ENCODE results near the gene RITA1. TPM values are rescaled to one million over a fixed set of nuclear protein-coding genes. Genes with fewer than 3 reads are reported as not detected.

Gene RITA1
- total RNA-seq, 1 donor from 2014 or later = 26.6 TPM

DNA sequence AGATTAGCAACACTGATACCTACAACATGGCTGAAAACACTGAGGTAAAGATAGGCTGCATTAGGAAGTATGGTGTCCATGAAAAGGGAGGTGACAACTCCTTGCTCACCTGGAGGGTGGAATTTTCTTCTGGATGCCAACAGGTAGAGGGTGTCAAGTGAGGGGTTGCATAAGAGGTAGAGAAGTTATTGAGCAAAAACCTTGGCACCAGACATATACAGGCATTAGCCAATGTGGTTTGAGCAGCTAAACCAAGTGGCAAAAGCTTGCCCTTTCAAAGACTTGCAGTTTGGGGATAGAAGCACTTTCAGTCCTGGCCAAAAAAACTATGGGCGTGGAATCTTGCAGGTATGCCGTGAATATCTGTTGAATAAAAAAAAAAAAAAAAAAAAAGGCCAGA, 3.8 kb downstream of the RITA1 start:
- H3K4me3 ChIP-seq (ENCODE audit: low read depth, low read length) = no peak overlapping the region
- DNase-seq (ENCODE audit: low read depth) = no peak
- TF ChIP-seq, protein P1, sequence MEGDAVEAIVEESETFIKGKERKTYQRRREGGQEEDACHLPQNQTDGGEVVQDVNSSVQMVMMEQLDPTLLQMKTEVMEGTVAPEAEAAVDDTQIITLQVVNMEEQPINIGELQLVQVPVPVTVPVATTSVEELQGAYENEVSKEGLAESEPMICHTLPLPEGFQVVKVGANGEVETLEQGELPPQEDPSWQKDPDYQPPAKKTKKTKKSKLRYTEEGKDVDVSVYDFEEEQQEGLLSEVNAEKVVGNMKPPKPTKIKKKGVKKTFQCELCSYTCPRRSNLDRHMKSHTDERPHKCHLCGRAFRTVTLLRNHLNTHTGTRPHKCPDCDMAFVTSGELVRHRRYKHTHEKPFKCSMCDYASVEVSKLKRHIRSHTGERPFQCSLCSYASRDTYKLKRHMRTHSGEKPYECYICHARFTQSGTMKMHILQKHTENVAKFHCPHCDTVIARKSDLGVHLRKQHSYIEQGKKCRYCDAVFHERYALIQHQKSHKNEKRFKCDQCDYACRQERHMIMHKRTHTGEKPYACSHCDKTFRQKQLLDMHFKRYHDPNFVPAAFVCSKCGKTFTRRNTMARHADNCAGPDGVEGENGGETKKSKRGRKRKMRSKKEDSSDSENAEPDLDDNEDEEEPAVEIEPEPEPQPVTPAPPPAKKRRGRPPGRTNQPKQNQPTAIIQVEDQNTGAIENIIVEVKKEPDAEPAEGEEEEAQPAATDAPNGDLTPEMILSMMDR (conservative IDR thresholded peaks at IDR 0.05; ENCODE audit: low read depth, low read length) = no peak

GRCh38 chr12:113190761-113191160, 5.2 kb downstream of the RITA1 start:
- TF ChIP-seq, protein P1 (conservative IDR thresholded peaks at IDR 0.05; ENCODE audit: low read depth, low read length) = no peak
- DNase-seq (ENCODE audit: low read depth) = no peak
- no peak overlapping the region for H3K4me3 ChIP-seq (ENCODE audit: low read depth, low read length)

DNA sequence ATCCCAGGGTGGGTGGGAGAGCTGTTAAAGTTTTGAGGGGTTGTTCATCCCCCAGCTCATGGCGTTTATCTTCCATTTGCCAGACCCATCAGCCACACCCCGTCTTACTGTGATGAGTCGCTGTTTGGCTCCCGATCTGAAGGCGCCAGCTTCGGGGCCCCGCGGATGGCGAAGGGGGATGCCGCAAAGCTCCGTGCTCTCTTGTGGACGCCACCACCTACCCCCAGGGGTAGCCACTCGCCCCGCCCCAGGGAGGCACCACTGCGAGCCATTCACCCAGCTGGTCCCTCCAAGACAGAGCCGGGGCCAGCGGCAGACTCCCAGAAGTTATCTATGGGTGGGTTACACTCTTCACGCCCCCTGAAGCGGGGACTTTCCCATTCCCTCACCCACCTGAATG, 5.7 kb downstream of the RITA1 start:
- TF ChIP-seq, protein P1 (conservative IDR thresholded peaks at IDR 0.05; ENCODE audit: low read depth, low read length) = no peak
- no peak for DNase-seq (ENCODE audit: low read depth)
- H3K4me3 ChIP-seq (ENCODE audit: low read depth, low read length) = no peak overlapping the region

DNA sequence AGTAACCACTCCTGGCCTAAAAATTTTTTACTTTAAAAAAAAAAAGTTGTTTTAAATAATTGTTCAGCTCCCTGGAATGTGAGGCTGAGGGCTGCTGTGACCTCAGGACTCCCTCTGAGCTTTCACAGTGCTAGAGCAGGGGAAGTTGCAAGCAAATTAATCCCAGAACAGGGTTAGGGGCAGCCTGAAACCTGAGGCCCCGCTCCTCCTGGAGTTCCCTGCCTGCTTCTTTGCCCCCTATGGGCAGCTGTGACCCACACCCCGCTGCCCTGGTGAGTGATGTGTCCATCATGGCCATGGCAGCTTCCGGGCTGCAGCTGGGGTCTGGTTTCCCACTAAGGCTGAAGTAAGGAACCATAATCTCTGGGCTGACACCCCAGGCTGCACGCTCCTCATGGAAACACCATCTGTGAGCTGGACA, 9.5 kb downstream of the RITA1 start:
- TF ChIP-seq, protein P1 (conservative IDR thresholded peaks at IDR 0.05; ENCODE audit: low read depth, low read length) = no peak
- H3K4me3 ChIP-seq (ENCODE audit: low read depth, low read length) = no peak overlapping the region
- DNase-seq (ENCODE audit: low read depth) = no peak

GRCh38 chr12:113195598-113195997, 10.1 kb downstream of the RITA1 start:
- no peak overlapping the region for H3K4me3 ChIP-seq (ENCODE audit: low read depth, low read length)
- no peak for DNase-seq (ENCODE audit: low read depth)
- TF ChIP-seq, protein P1 (conservative IDR thresholded peaks at IDR 0.05; ENCODE audit: low read depth, low read length) = no peak

- H3K4me3 ChIP-seq (ENCODE audit: low read depth, low read length) = no peak overlapping the region
- DNase-seq (ENCODE audit: low read depth) = no peak
- TF ChIP-seq, protein P1 (conservative IDR thresholded peaks at IDR 0.05; ENCODE audit: low read depth, low read length) = no peak
Observed at GRCh38 chr12:113196582-113196981, 11.1 kb downstream of the RITA1 start.

DNA sequence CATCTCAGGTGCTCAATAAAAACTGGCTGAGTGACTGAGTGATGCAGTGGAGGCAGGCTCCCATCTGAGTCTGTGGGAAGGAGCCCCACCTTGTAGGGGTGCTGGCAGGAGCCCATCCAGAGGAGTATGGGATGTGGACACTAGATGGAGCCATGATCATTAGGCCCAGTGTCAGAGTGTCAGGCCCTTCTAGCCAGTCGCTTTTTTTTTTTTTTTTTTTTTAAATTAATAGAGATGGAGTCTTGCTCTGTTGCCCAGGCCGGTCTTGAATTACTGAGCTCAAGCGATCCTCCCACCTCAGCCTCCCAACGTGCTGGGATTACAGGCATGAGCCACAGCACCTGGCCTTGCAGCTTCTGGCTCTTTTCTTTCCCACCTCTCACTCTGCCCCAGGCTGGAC, 11.5 kb downstream of the RITA1 start:
- TF ChIP-seq, protein P1 (conservative IDR thresholded peaks at IDR 0.05; ENCODE audit: low read depth, low read length) = peak; percentile 76
- H3K4me3 ChIP-seq (ENCODE audit: low read depth, low read length) = no peak overlapping the region
- no peak for DNase-seq (ENCODE audit: low read depth)

Measured in epithelial cell of proximal tubule (primary cell).